PC-9 (cell line): ENCODE results near the gene PELI1. TPM values are rescaled to one million over a fixed set of nuclear protein-coding genes. Genes with fewer than 3 reads are reported as not detected.

Experiments
- BruUV-seq: library from RNA; stranded (reverse); fragments of 400-500 nt; replicated peaks from 2 replicates; lab custom pipeline; 2021; lab: Mats Ljungman, UMichigan
- CTCF ChIA-PET: fragments of 300-600 bp; sonication (Branson Sonifier 250); formaldehyde crosslinking; loops from one replicate; lab custom pipeline; 2022; ENCODE audit warnings: antibody characterized with exemption; lab: Charles Lee
- POLR2A ChIA-PET: fragments of 300-600 bp; sonication (Branson Sonifier 250); formaldehyde crosslinking; loops from one replicate; lab custom pipeline; 2022; ENCODE audit warnings: antibody characterized with exemption; ENCODE audit not compliant: unreplicated experiment; lab: Charles Lee
- DNase-seq, 2 experiments: peaks; one replicate each; pipeline versions ENCODE4 v3.0.0 to v3.0.0-alpha.2; 2015 to 2022; ENCODE audit warnings: mixed read lengths in 1 of 2
- H2AFZ ChIP-seq: fragments of 200-600 bp; sonication (generic); 2 replicates; pipeline ENCODE4 v1.8.1; 2017; ENCODE audit warnings: antibody characterized with exemption
- H3F3A ChIP-seq: fragments of 200-600 bp; sonication (generic); 2 replicates; pipeline ENCODE4 v1.8.1; 2017; ENCODE audit warnings: antibody characterized with exemption, mild to moderate bottlenecking, low read depth; ENCODE audit not compliant: insufficient read depth
- H3K27ac ChIP-seq: fragments of 200-600 bp; sonication (generic); 2 replicates; pipeline ENCODE4 v1.6.1; 2016; ENCODE audit warnings: mixed run types
- H3K27me3 ChIP-seq: fragments of 200-600 bp; sonication (generic); 2 replicates; pipeline ENCODE4 v1.6.1; 2016; ENCODE audit warnings: low read depth, mixed run types; ENCODE audit not compliant: insufficient read depth
- H3K36me3 ChIP-seq: fragments of 200-600 bp; sonication (generic); 2 replicates; pipeline ENCODE4 v1.6.1; 2016; ENCODE audit warnings: low read depth, mixed run types
- H3K4me1 ChIP-seq: fragments of 200-600 bp; sonication (generic); replicated peaks from 2 replicates; pipeline ENCODE4 v1.6.1; 2016; ENCODE audit warnings: mixed run types; ENCODE audit not compliant: insufficient read depth
- H3K4me2 ChIP-seq: fragments of 200-600 bp; sonication (generic); 2 replicates; pipeline ENCODE4 v1.6.1; 2017; ENCODE audit warnings: mixed run types
- H3K4me3 ChIP-seq: fragments of 200-600 bp; sonication (generic); 2 replicates; pipeline ENCODE4 v1.6.1; 2016; ENCODE audit warnings: mixed run types
- H3K79me2 ChIP-seq: fragments of 200-600 bp; sonication (generic); 2 replicates; pipeline ENCODE4 v1.6.1; 2017; ENCODE audit warnings: low read depth, mixed run types
- H3K9me2 ChIP-seq: fragments of 200-600 bp; sonication (generic); 2 replicates; pipeline ENCODE4 v1.8.1; 2017; ENCODE audit warnings: mild to moderate bottlenecking; ENCODE audit not compliant: insufficient read depth
- H3K9me3 ChIP-seq: fragments of 200-600 bp; sonication (generic); 2 replicates; pipeline ENCODE4 v1.8.1; 2016; ENCODE audit warnings: low read depth; ENCODE audit not compliant: insufficient read depth
- H4K20me1 ChIP-seq: fragments of 200-600 bp; sonication (generic); 2 replicates; pipeline ENCODE4 v1.8.1; 2017; ENCODE audit not compliant: insufficient read depth
- CTCF ChIP-seq: fragments of 200-600 bp; sonication (generic); conservative IDR thresholded peaks from 2 replicates; pipeline ENCODE4 v1.6.1; 2017; ENCODE audit warnings: mixed run types, antibody characterized with exemption, mild to moderate bottlenecking, moderate library complexity
- EZH2 ChIP-seq: fragments of 200-600 bp; sonication (generic); IDR thresholded peaks from 2 replicates; pipeline ENCODE4 v1.8.0; 2017; ENCODE audit warnings: antibody characterized with exemption, low read depth
- intact Hi-C: fragments of 100-400 bp; cut with micrococcal nuclease; formaldehyde crosslinking; loops from one replicate; pipeline ENCODE4 v1.10.0; 2022; ENCODE audit not compliant: unreplicated experiment
- total RNA-seq: library from RNA; stranded (reverse); gene quantifications from 2 replicates; pipeline ENCODE4 v1.2.3, GENCODE V29; 2021

The PELI1 gene
- total RNA-seq, 1 experiment from 2014 or later = 32.6 TPM

- Histone ChIP-seq H3K27ac (no peak overlapping the region), H3K4me1 (no peaks in the 10 kb centered on the region), H3K36me3 (no peaks in the 10 kb centered on the region), H3K9me3 (no peaks in the 10 kb centered on the region), H3F3A (no peaks in the 10 kb centered on the region), H3K79me2 (peaks cover 7% of the 10 kb centered on the region; the same call in 1 of the 2 replicates), H3K4me3 (no peak overlapping the region), H2AFZ (no peak overlapping the region), H3K9me2 (no peaks in the 10 kb centered on the region), H3K27me3 (no peaks in the 10 kb centered on the region), H3K4me2 (no peak overlapping the region), H4K20me1 (no peaks in the 10 kb centered on the region)
- intact Hi-C loops = no loop called here
- TF ChIP-seq EZH2 (no peak), CTCF (no peak)
- no peak for DNase-seq
- CTCF ChIA-PET = no interaction called here
- no TSS peak for BruUV-seq
- POLR2A ChIA-PET = no interaction called here
These were observed 21.9 kb downstream of the PELI1 start for GRCh38 chr2:64122358-64122757.

- Histone ChIP-seq H2AFZ (no peak overlapping the region), H3K9me3 (no peaks in the 10 kb centered on the region), H3K27ac (no peak overlapping the region), H3K4me1 (peaks cover 5% of the 10 kb centered on the region), H3K79me2 (peaks cover 7% of the 10 kb centered on the region; the same call in 1 of the 2 replicates), H3K9me2 (no peaks in the 10 kb centered on the region), H3K27me3 (no peaks in the 10 kb centered on the region), H4K20me1 (no peaks in the 10 kb centered on the region), H3K4me3 (no peak overlapping the region), H3K4me2 (no peak overlapping the region), H3F3A (0 out of 2 replicates have a peak, but pooled peaks cover 6% of the 10 kb centered on the region), H3K36me3 (no peaks in the 10 kb centered on the region)
- intact Hi-C loops = no loop called here
- BruUV-seq = no TSS peak
- CTCF ChIA-PET = no interaction called here
- POLR2A ChIA-PET = no interaction called here
- DNase-seq = no peak
- TF ChIP-seq EZH2 (no peak), CTCF (no peak)
These were observed 23.3 kb downstream of the PELI1 start for GRCh38 chr2:64120928-64121327.

GRCh38 chr2:64120008-64120407, 24.2 kb downstream of the PELI1 start:
- intact Hi-C loops = no loop called here
- ChIA-PET CTCF (no interaction called here), POLR2A (no interaction called here)
- H4K20me1 ChIP-seq = no peaks in the 10 kb centered on the region
- H3K4me2 ChIP-seq = no peak overlapping the region
- H3K9me2 ChIP-seq = no peaks in the 10 kb centered on the region
- no peak overlapping the region for H2AFZ ChIP-seq
- 0 out of 2 replicates have a peak, but pooled peaks cover 11% of the 10 kb centered on the region for H3F3A ChIP-seq
- H3K4me3 ChIP-seq = no peak overlapping the region
- H3K79me2 ChIP-seq = peaks cover 7% of the 10 kb centered on the region; the same call in 1 of the 2 replicates
- no peak overlapping the region for H3K27ac ChIP-seq
- H3K4me1 ChIP-seq = peaks cover 9% of the 10 kb centered on the region
- no peak for TF ChIP-seq CTCF
- no peak for TF ChIP-seq EZH2
- H3K36me3 ChIP-seq = no peaks in the 10 kb centered on the region
- BruUV-seq = no TSS peak
- no peaks in the 10 kb centered on the region for H3K9me3 ChIP-seq
- DNase-seq = no peak
- H3K27me3 ChIP-seq = no peaks in the 10 kb centered on the region
